ENCODE measurements around the gene AGBL4.

Gene AGBL4

GRCh38 chr1:48775831-48776392, 1247.8 kb downstream of the AGBL4 start:
- TF ChIP-seq, protein P1, sequence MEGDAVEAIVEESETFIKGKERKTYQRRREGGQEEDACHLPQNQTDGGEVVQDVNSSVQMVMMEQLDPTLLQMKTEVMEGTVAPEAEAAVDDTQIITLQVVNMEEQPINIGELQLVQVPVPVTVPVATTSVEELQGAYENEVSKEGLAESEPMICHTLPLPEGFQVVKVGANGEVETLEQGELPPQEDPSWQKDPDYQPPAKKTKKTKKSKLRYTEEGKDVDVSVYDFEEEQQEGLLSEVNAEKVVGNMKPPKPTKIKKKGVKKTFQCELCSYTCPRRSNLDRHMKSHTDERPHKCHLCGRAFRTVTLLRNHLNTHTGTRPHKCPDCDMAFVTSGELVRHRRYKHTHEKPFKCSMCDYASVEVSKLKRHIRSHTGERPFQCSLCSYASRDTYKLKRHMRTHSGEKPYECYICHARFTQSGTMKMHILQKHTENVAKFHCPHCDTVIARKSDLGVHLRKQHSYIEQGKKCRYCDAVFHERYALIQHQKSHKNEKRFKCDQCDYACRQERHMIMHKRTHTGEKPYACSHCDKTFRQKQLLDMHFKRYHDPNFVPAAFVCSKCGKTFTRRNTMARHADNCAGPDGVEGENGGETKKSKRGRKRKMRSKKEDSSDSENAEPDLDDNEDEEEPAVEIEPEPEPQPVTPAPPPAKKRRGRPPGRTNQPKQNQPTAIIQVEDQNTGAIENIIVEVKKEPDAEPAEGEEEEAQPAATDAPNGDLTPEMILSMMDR (IDR thresholded peaks at IDR 0.05; ENCODE audit: low read depth, low read length, missing control alignments): no peak
- DNase-seq (ENCODE audit: low read depth): no peak
- no peak overlapping the region for H3K4me3 ChIP-seq (ENCODE audit: low read depth, low read length)

GRCh38 chr1:48773133-48773532, 1250.6 kb downstream of the AGBL4 start:
- TF ChIP-seq, protein P1 (IDR thresholded peaks at IDR 0.05; ENCODE audit: low read depth, low read length, missing control alignments): no peak
- no peak overlapping the region for H3K4me3 ChIP-seq (ENCODE audit: low read depth, low read length)
- no peak for DNase-seq (ENCODE audit: low read depth)

DNA sequence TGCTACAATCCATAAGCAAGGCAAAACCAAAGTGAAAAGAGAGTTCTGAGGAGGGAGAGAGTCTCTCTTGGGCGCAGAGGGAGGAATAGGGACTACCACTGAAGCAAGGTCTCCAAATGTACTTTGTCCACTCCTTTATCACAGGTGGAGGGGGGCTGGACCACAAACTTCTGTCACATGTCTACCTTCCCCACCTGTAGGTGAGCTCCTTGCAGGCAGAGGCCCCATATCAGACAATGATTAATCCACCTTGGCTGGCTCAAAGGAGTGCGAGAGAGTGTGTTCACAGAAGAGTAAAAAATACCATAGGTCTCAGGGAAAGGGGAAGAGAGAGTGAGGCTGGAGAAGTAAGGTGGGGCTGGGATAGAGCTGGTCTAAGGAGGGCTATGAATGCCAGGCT, 1251.5 kb downstream of the AGBL4 start:
- TF ChIP-seq, protein P1 (IDR thresholded peaks at IDR 0.05; ENCODE audit: low read depth, low read length, missing control alignments): no peak
- DNase-seq (ENCODE audit: low read depth): no peak
- H3K4me3 ChIP-seq (ENCODE audit: low read depth, low read length): no peak overlapping the region

DNA sequence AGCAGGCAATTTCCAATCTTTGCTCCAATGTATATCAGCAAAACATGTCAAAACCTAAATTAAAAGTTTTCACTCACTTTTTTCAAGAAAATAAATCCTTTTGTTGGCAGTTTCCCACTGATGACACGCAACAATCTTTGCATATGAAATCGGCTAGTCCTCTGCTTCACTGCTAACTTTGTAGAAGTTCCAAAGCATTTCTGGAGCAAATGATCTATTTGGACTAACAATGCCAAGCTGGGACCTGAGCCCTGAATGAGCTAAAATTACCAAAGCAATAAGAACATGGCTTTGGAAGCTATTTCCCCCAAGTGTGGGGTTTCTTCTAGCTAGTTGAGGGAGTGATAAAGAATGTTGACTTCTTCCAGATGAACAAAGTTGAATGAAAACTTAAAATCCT, 1252.2 kb downstream of the AGBL4 start:
- H3K4me3 ChIP-seq (ENCODE audit: low read depth, low read length): no peak overlapping the region
- DNase-seq (ENCODE audit: low read depth): no peak
- TF ChIP-seq, protein P1 (IDR thresholded peaks at IDR 0.05; ENCODE audit: low read depth, low read length, missing control alignments): no peak

- TF ChIP-seq, protein P1 (IDR thresholded peaks at IDR 0.05; ENCODE audit: low read depth, low read length, missing control alignments): no peak
- no peak for DNase-seq (ENCODE audit: low read depth)
- no peak overlapping the region for H3K4me3 ChIP-seq (ENCODE audit: low read depth, low read length)
Observed at GRCh38 chr1:48767975-48768510, 1255.7 kb downstream of the AGBL4 start.

DNA sequence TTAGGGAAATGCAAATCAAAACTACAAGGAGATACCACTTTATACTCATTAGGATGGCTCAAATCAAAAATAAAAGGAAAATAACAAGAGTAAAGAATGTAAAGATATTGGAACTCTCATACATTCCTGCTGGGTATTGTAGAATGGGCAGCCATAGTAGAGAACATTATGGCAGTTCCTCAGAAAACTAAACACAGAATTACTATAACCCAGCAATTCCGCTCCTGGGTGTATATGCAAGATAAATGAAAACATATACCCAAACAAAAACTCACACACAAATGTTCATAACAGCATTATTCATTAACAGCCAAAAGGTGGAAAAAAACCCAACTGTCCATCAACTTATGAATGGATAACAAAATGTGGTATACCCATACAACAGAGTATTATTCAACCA, 1258.4 kb downstream of the AGBL4 start:
- DNase-seq (ENCODE audit: low read depth): no peak
- TF ChIP-seq, protein P1 (IDR thresholded peaks at IDR 0.05; ENCODE audit: low read depth, low read length, missing control alignments): no peak
- H3K4me3 ChIP-seq (ENCODE audit: low read depth, low read length): no peak overlapping the region

DNA sequence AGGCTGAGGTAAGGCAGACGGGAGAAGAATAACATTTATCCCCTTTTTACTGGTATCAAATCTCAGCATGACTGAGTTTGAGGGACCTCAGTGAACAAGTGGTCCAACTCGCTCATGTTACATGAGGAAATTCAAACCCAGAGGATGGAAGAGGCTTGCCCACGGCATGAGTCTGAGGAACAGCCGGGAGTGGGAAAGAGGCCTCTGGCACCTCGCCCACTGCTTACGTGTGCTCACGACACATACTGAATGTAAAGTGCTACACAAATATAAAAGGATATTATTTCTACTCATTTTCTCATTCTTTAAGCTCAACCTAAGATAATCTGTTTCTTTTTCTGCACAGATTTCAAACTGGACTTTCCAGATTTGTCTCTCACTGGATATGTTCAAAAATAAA, 1261.8 kb downstream of the AGBL4 start:
- TF ChIP-seq, protein P1 (IDR thresholded peaks at IDR 0.05; ENCODE audit: low read depth, low read length, missing control alignments): no peak
- no peak for DNase-seq (ENCODE audit: low read depth)
- H3K4me3 ChIP-seq (ENCODE audit: low read depth, low read length): no peak overlapping the region
